Aorta (tissue), 5 donors: ENCODE results near the gene MAB21L4. TPM values are rescaled to one million over a fixed set of nuclear protein-coding genes. Genes with fewer than 3 reads are reported as not detected.

Experiments used
- ATAC-seq: fragments of 200-7000 bp; cut with Tn5 transposase; one replicate; pipeline ENCODE4 v1.9.1; 2022; ENCODE audit warnings: moderate library complexity; ENCODE audit not compliant: low FRiP score
- DNase-seq, 2 donors: peaks; one replicate each; pipeline ENCODE4 v3.0.0-alpha.2; 2020
- H3K27ac ChIP-seq, 2 donors: one replicate each; pipeline ENCODE4 v1.5.1; 2013; ENCODE audit warnings: low read length in 2 of 2, mild to moderate bottlenecking in 2 of 2, moderate library complexity in 2 of 2, control low read depth in 1 of 2, inconsistent platforms in 1 of 2, low read depth in 1 of 2
- H3K27me3 ChIP-seq, 2 donors: one replicate each; pipeline ENCODE4 v1.6.1; 2013; ENCODE audit warnings: control low read depth in 1 of 2, low read length in 1 of 2, mild to moderate bottlenecking in 1 of 2, moderate library complexity in 1 of 2; ENCODE audit not compliant: insufficient read depth in 2 of 2, control insufficient read depth in 1 of 2
- H3K36me3 ChIP-seq, 2 donors: one replicate each; pipeline ENCODE4 v1.6.1; 2013; ENCODE audit warnings: control low read depth in 1 of 2, low read length in 1 of 2, mild to moderate bottlenecking in 1 of 2; ENCODE audit not compliant: insufficient read depth in 2 of 2, control insufficient read depth in 1 of 2
- H3K4me1 ChIP-seq, 2 donors: one replicate each; pipeline ENCODE4 v1.6.1; 2013; ENCODE audit warnings: low read length in 2 of 2, control low read depth in 1 of 2, mild to moderate bottlenecking in 1 of 2, moderate library complexity in 1 of 2; ENCODE audit not compliant: insufficient read depth in 2 of 2, control insufficient read depth in 1 of 2
- H3K4me3 ChIP-seq, 2 donors: one replicate each; pipeline ENCODE4 v1.5.1; 2013; ENCODE audit warnings: low read length in 2 of 2, control low read depth in 1 of 2, mild to moderate bottlenecking in 1 of 2
- H3K9me3 ChIP-seq: one replicate; pipeline ENCODE4 v1.6.1; 2013; ENCODE audit warnings: mild to moderate bottlenecking, low read length; ENCODE audit not compliant: control insufficient read depth
- whole genome bisulfite sequencing, 2 donors: extraction: QIAGEN DNeasy Blood & Tissue Kit; methylation state at CpG; one replicate each; pipeline ENCODE4 v1.1.7; 2013; 5-methylcytosine and 5-hydroxymethylcytosine counted together
- intact Hi-C, 2 donors: fragments of 100-400 bp; cut with DNase I; formaldehyde crosslinking; loops; one replicate each; pipeline versions ENCODE4 v1.14.2 to v1.15.0; 2022
- polyA plus RNA-seq, 2 donors: library from polyadenylated mRNA; stranded (reverse); fragments of 200-250 nt; gene quantifications; one replicate each; pipeline ENCODE4 v1.2.3, GENCODE V29; 2013
- total RNA-seq, 2 donors: library from RNA; stranded (reverse); fragmentation: NEBNext Ultra II Directional; extraction: Animal tissue kit (Norgen Biotek cat#: 25700); gene quantifications; one replicate each; pipeline ENCODE4 v1.2.1, GENCODE V29; 2021
- donor health status: healthy with polysubstance abuse.
- donor health status: Bipolar disorder and iron deficiency.
- donor health status: DM: no; HTN: no; CAD: no.
- donor health status: DM: no; HTN: no; CAD: no.
- donor health status: DM: yes; HTN: yes; CAD: no.

The MAB21L4 gene
- total and polyA plus RNA-seq, 4 donors, result 5.5 TPM; not detected in 3

GRCh38 chr2:240861547-240861946 lies 34.4 kb downstream of the MAB21L4 start:
- WGBS, 2 donors, result 84 to 85% methylated on average over 2 of the region's 2 CpGs
- no peak overlapping the region for H3K27ac ChIP-seq
- H3K9me3 ChIP-seq, result no peaks in the 10 kb centered on the region
- no peaks in the 10 kb centered on the region for H3K27me3 ChIP-seq
- no peak overlapping the region for H3K4me3 ChIP-seq
- intact Hi-C loops, result no loop called here
- ATAC-seq (no peak), DNase-seq (no peak)
- H3K36me3 ChIP-seq, result no peaks in the 10 kb centered on the region
- H3K4me1 ChIP-seq, result no peaks in the 10 kb centered on the region

- Histone ChIP-seq H3K9me3 (no peaks in the 10 kb centered on the region), H3K27ac (no peak overlapping the region), H3K4me3 (no peak overlapping the region), H3K27me3 (no peaks in the 10 kb centered on the region), H3K4me1 (no peaks in the 10 kb centered on the region), H3K36me3 (no peaks in the 10 kb centered on the region)
- 85 to 89% methylated on average over 10 of the region's 10 CpGs for WGBS, 2 donors
- DNase-seq (no peak), ATAC-seq (no peak)
- intact Hi-C loops, result loop anchor here in 1 of 2 donors (10.0 kb wide), 1 partner anchor 366 kb away; no protein-coding TSS in a partner anchor
Observed at GRCh38 chr2:240858871-240859270, 37.1 kb downstream of the MAB21L4 start.

GRCh38 chr2:240858321-240858720 lies 37.6 kb downstream of the MAB21L4 start:
- 82 to 84% methylated on average over 13 of the region's 13 CpGs for WGBS, 2 donors
- H3K4me1 ChIP-seq, result no peaks in the 10 kb centered on the region
- no peaks in the 10 kb centered on the region for H3K36me3 ChIP-seq
- H3K27me3 ChIP-seq, result no peaks in the 10 kb centered on the region
- DNase-seq (no peak), ATAC-seq (no peak)
- H3K9me3 ChIP-seq, result no peaks in the 10 kb centered on the region
- intact Hi-C loops, result loop anchor here in 1 of 2 donors (10.0 kb wide), 1 partner anchor 366 kb away; no protein-coding TSS in a partner anchor
- H3K27ac ChIP-seq, result no peak overlapping the region
- H3K4me3 ChIP-seq, result no peak overlapping the region

GRCh38 chr2:240857039-240858008 lies 38.6 kb downstream of the MAB21L4 start:
- ATAC-seq (peak; percentile 20), DNase-seq (no peak)
- Histone ChIP-seq H3K36me3 (no peaks in the 10 kb centered on the region), H3K27ac (no peak overlapping the region), H3K9me3 (no peaks in the 10 kb centered on the region), H3K27me3 (no peaks in the 10 kb centered on the region), H3K4me1 (no peaks in the 10 kb centered on the region), H3K4me3 (no peak overlapping the region)
- 80 to 84% methylated on average over 21 of the region's 21 CpGs for WGBS, 2 donors
- intact Hi-C loops, result loop anchor here in 1 of 2 donors (10.0 kb wide), 1 partner anchor 367 kb away; no protein-coding TSS in a partner anchor

GRCh38 chr2:240856151-240856980 lies 39.6 kb downstream of the MAB21L4 start:
- Histone ChIP-seq H3K36me3 (no peaks in the 10 kb centered on the region), H3K27ac (no peak overlapping the region), H3K4me1 (no peaks in the 10 kb centered on the region), H3K4me3 (no peak overlapping the region), H3K9me3 (no peaks in the 10 kb centered on the region), H3K27me3 (no peaks in the 10 kb centered on the region)
- WGBS, 2 donors, result 70 to 73% methylated on average over 21 of the region's 21 CpGs
- DNase-seq (peak; percentile 34 to 74), ATAC-seq (no peak)
- intact Hi-C loops, result loop anchor here in 1 of 2 donors (10.0 kb wide), 1 partner anchor 368 kb away; no protein-coding TSS in a partner anchor

GRCh38 chr2:240855670-240856069 lies 40.3 kb downstream of the MAB21L4 start:
- Histone ChIP-seq H3K27me3 (no peaks in the 10 kb centered on the region), H3K27ac (no peak overlapping the region), H3K4me1 (no peaks in the 10 kb centered on the region), H3K4me3 (no peak overlapping the region), H3K36me3 (no peaks in the 10 kb centered on the region), H3K9me3 (no peaks in the 10 kb centered on the region)
- 92 to 93% methylated on average over 7 to 8 of the region's 8 CpGs for WGBS, 2 donors
- ATAC-seq, result no peak
- DNase-seq, result no peak
- intact Hi-C loops, result loop anchor here in 1 of 2 donors (10.0 kb wide), 1 partner anchor 369 kb away; no protein-coding TSS in a partner anchor

- no peak for DNase-seq
- no peaks in the 10 kb centered on the region for H3K4me1 ChIP-seq
- no peak for ATAC-seq
- WGBS, 2 donors, result 79 to 82% methylated on average over 15 of the region's 15 CpGs
- no peaks in the 10 kb centered on the region for H3K36me3 ChIP-seq
- intact Hi-C loops, result loop anchor here in 1 of 2 donors (10.0 kb wide), 1 partner anchor 372 kb away; no protein-coding TSS in a partner anchor
- no peak overlapping the region for H3K4me3 ChIP-seq
- no peaks in the 10 kb centered on the region for H3K27me3 ChIP-seq
- H3K27ac ChIP-seq, result no peak overlapping the region
- no peaks in the 10 kb centered on the region for H3K9me3 ChIP-seq
Observed at GRCh38 chr2:240852671-240853314, 43.2 kb downstream of the MAB21L4 start.
